GM23248 (cell line): ENCODE data around the gene SBNO2. TPM values are rescaled to one million over a fixed set of nuclear protein-coding genes. Genes with fewer than 3 reads are reported as not detected.

Experiments used
- DNase-seq: peaks from one replicate; pipeline ENCODE4 v3.0.0-alpha.2; 2015
- H2AFZ ChIP-seq: fragments of 200-600 bp; sonication (generic); 2 replicates; pipeline ENCODE4 v1.6.1; 2016; ENCODE audit warnings: antibody characterized with exemption
- H3F3A ChIP-seq: fragments of 200-600 bp; sonication (generic); 2 replicates; pipeline ENCODE4 v1.6.1; 2016; ENCODE audit warnings: mild to moderate bottlenecking, antibody characterized with exemption, mixed run types; ENCODE audit not compliant: insufficient read depth
- H3K27ac ChIP-seq: fragments of 200-600 bp; sonication (generic); 2 replicates; pipeline ENCODE4 v1.5.1; 2016; ENCODE audit warnings: mild to moderate bottlenecking
- H3K27me3 ChIP-seq: fragments of 200-600 bp; sonication (generic); replicated peaks from 2 replicates; pipeline ENCODE4 v1.6.1; 2016; ENCODE audit warnings: mild to moderate bottlenecking; ENCODE audit not compliant: insufficient read depth
- H3K36me3 ChIP-seq: fragments of 200-600 bp; sonication (generic); 2 replicates; pipeline ENCODE4 v1.6.1; 2016; ENCODE audit warnings: low read depth, mild to moderate bottlenecking
- H3K4me1 ChIP-seq: fragments of 200-600 bp; sonication (generic); 2 replicates; pipeline ENCODE4 v1.6.1; 2016; ENCODE audit warnings: mild to moderate bottlenecking; ENCODE audit not compliant: insufficient read depth
- H3K4me2 ChIP-seq: fragments of 200-600 bp; sonication (generic); one replicate; pipeline ENCODE4 v1.6.1; 2016; ENCODE audit warnings: mild to moderate bottlenecking; ENCODE audit not compliant: unreplicated experiment
- H3K4me3 ChIP-seq: fragments of 200-600 bp; sonication (generic); 2 replicates; pipeline ENCODE4 v1.5.1; 2016; ENCODE audit warnings: mild to moderate bottlenecking
- H3K79me2 ChIP-seq: fragments of 200-600 bp; sonication (generic); 2 replicates; pipeline ENCODE4 v1.6.1; 2016; ENCODE audit warnings: mild to moderate bottlenecking; ENCODE audit not compliant: insufficient read depth
- H3K9ac ChIP-seq: fragments of 200-600 bp; sonication (generic); 2 replicates; pipeline ENCODE4 v1.6.1; 2016; ENCODE audit warnings: mild to moderate bottlenecking
- H3K9me2 ChIP-seq: fragments of 200-600 bp; sonication (generic); 2 replicates; pipeline ENCODE4 v1.6.1; 2016; ENCODE audit warnings: mixed run types, mild to moderate bottlenecking, moderate library complexity; ENCODE audit not compliant: insufficient read depth
- H3K9me3 ChIP-seq: fragments of 200-600 bp; sonication (generic); one replicate; pipeline ENCODE4 v1.6.1; 2017; ENCODE audit warnings: low read depth
- H4K20me1 ChIP-seq: fragments of 200-600 bp; sonication (generic); 2 replicates; pipeline ENCODE4 v1.6.0; 2016; ENCODE audit not compliant: insufficient read depth
- EZH2 ChIP-seq: fragments of 200-600 bp; sonication (generic); IDR thresholded peaks from 2 replicates; pipeline ENCODE4 v1.6.1; 2018; ENCODE audit warnings: antibody characterized with exemption, mild to moderate bottlenecking; ENCODE audit not compliant: insufficient read depth, poor library complexity, severe bottlenecking
- EZH2phosphoT487 ChIP-seq: fragments of 200-600 bp; sonication (generic); IDR thresholded peaks from 2 replicates; pipeline ENCODE4 v1.6.1; 2018; ENCODE audit warnings: antibody characterized with exemption, moderate library complexity, mild to moderate bottlenecking, low read depth; ENCODE audit not compliant: insufficient read depth
- WGBS, 2 experiments: methylation state at CpG; one replicate each; pipeline ENCODE4 v1.1.6; 2015 to 2017; ENCODE audit warnings: low lambda C conversion rate in 2 of 2, low coverage in 1 of 2; ENCODE audit errors: missing lambda C conversion rate in 2 of 2; 5-methylcytosine and 5-hydroxymethylcytosine counted together
- in situ Hi-C: fragments of 300-500 bp; cut with MboI; formaldehyde crosslinking; loops from 2 replicates; pipeline ENCODE4 v1.15.0; 2020
- polyA plus RNA-seq: library from polyadenylated mRNA; unstranded; fragments of >200 nt; fragmentation: Nextera tagmentation; extraction: Ambion mirVana; gene quantifications from 2 replicates; pipeline ENCODE4 v1.2.1, GENCODE V29; 2016
- total RNA-seq: library from RNA; depleted of rRNA; stranded (reverse); fragments of >200 nt; shearing (Covaris generic); gene quantifications from 2 replicates; pipeline ENCODE4 v1.2.3, GENCODE V29; 2014

SBNO2 gene
- total and polyA plus RNA-seq, 2 experiments from 2014 or later, result 7.5 to 70.4 TPM

GRCh38 chr19:1182068-1182467 lies 8.0 kb upstream of the SBNO2 start:
- no peak overlapping the region for H3K27ac ChIP-seq
- no peak for DNase-seq

GRCh38 chr19:1181606-1182005 lies 7.5 kb upstream of the SBNO2 start:
- peaks cover 19% of the 10 kb centered on the region for H3F3A ChIP-seq
- no peak overlapping the region for H3K27ac ChIP-seq
- peaks cover 20% of the 10 kb centered on the region for H3K4me1 ChIP-seq
- H3K27me3 ChIP-seq, result no peaks in the 10 kb centered on the region
- DNase-seq, result no peak
- H4K20me1 ChIP-seq, result no peaks in the 10 kb centered on the region
- no peaks in the 10 kb centered on the region for H3K9me2 ChIP-seq
- TF ChIP-seq EZH2 (no peak), EZH2phosphoT487 (no peak)
- no peak overlapping the region for H3K4me2 ChIP-seq
- in situ Hi-C loops, result no loop called here
- H2AFZ ChIP-seq, result no peak overlapping the region
- H3K9me3 ChIP-seq, result no peaks in the 10 kb centered on the region
- WGBS, 2 experiments, result 92 to 93% methylated on average over 11 of the region's 11 CpGs
- H3K36me3 ChIP-seq, result no peaks in the 10 kb centered on the region
- H3K79me2 ChIP-seq, result no peaks in the 10 kb centered on the region
- H3K4me3 ChIP-seq, result no peak overlapping the region
- H3K9ac ChIP-seq, result no peak overlapping the region

More at GRCh38 chr19:1182068-1182467, 8.0 kb upstream of the SBNO2 start:
- no peak overlapping the region for H3K4me2 ChIP-seq
- H3F3A ChIP-seq, result peaks cover 14% of the 10 kb centered on the region
- H3K4me3 ChIP-seq, result no peak overlapping the region
- in situ Hi-C loops, result no loop called here
- H2AFZ ChIP-seq, result no peak overlapping the region
- no peaks in the 10 kb centered on the region for H3K79me2 ChIP-seq
- WGBS, 2 experiments, result 89 to 94% methylated on average over 10 of the region's 10 CpGs
- no peaks in the 10 kb centered on the region for H4K20me1 ChIP-seq
- TF ChIP-seq EZH2 (no peak), EZH2phosphoT487 (no peak)
- H3K4me1 ChIP-seq, result peaks cover 16% of the 10 kb centered on the region
- H3K9me2 ChIP-seq, result no peaks in the 10 kb centered on the region
- no peaks in the 10 kb centered on the region for H3K36me3 ChIP-seq
- H3K9ac ChIP-seq, result no peak overlapping the region
- no peaks in the 10 kb centered on the region for H3K27me3 ChIP-seq
- H3K9me3 ChIP-seq, result no peaks in the 10 kb centered on the region

GRCh38 chr19:1177322-1178114 lies 3.5 kb upstream of the SBNO2 start:
- peaks cover 29% of the 10 kb centered on the region for H3F3A ChIP-seq
- peak overlapping the region; percentile 96 for H3K27ac ChIP-seq
- in situ Hi-C loops, result no loop called here
- no peaks in the 10 kb centered on the region for H3K27me3 ChIP-seq
- peak overlapping the region; percentile 82 for H3K9ac ChIP-seq
- H3K36me3 ChIP-seq, result no peaks in the 10 kb centered on the region
- peak; percentile 98 for DNase-seq
- H3K79me2 ChIP-seq, result peaks cover 16% of the 10 kb centered on the region
- 1 to 2% methylated on average over 25 of the region's 25 CpGs for WGBS, 2 experiments
- peak overlapping the region; percentile 48 for H3K4me3 ChIP-seq
- peak overlapping the region; percentile 70 for H3K4me2 ChIP-seq
- H2AFZ ChIP-seq, result peak overlapping the region; percentile 22; the same call in 1 of the 2 replicates
- TF ChIP-seq EZH2phosphoT487 (no peak), EZH2 (no peak)
- peaks cover 20% of the 10 kb centered on the region for H3K4me1 ChIP-seq
- no peaks in the 10 kb centered on the region for H4K20me1 ChIP-seq
- H3K9me2 ChIP-seq, result no peaks in the 10 kb centered on the region
- no peaks in the 10 kb centered on the region for H3K9me3 ChIP-seq

- peak; percentile 55 for DNase-seq
- Histone ChIP-seq H3K9ac (peak overlapping the region; percentile 96), H3K9me2 (no peaks in the 10 kb centered on the region), H3K27ac (peak overlapping the region; percentile 83), H3F3A (peaks cover 17% of the 10 kb centered on the region), H3K4me2 (peak overlapping the region; percentile 92), H3K36me3 (no peaks in the 10 kb centered on the region), H4K20me1 (no peaks in the 10 kb centered on the region), H2AFZ (no peak overlapping the region), H3K27me3 (no peaks in the 10 kb centered on the region), H3K9me3 (no peaks in the 10 kb centered on the region), H3K4me1 (peaks cover 36% of the 10 kb centered on the region), H3K79me2 (peaks cover 58% of the 10 kb centered on the region), H3K4me3 (peak overlapping the region; percentile 86)
- no peak for TF ChIP-seq EZH2
- 2 to 5% methylated on average over 14 to 47 of the region's 47 CpGs for WGBS, 2 experiments
- in situ Hi-C loops, result no loop called here
Measured at GRCh38 chr19:1173159-1173844, 766 bp downstream of the SBNO2 start.
